ENCODE measurements around the gene C1QL1. TPM values are rescaled to one million over a fixed set of nuclear protein-coding genes. Genes with fewer than 3 reads are reported as not detected.

C1QL1 gene
- total RNA-seq, 1 donor from 2014 or later, result 1.4 TPM

DNA sequence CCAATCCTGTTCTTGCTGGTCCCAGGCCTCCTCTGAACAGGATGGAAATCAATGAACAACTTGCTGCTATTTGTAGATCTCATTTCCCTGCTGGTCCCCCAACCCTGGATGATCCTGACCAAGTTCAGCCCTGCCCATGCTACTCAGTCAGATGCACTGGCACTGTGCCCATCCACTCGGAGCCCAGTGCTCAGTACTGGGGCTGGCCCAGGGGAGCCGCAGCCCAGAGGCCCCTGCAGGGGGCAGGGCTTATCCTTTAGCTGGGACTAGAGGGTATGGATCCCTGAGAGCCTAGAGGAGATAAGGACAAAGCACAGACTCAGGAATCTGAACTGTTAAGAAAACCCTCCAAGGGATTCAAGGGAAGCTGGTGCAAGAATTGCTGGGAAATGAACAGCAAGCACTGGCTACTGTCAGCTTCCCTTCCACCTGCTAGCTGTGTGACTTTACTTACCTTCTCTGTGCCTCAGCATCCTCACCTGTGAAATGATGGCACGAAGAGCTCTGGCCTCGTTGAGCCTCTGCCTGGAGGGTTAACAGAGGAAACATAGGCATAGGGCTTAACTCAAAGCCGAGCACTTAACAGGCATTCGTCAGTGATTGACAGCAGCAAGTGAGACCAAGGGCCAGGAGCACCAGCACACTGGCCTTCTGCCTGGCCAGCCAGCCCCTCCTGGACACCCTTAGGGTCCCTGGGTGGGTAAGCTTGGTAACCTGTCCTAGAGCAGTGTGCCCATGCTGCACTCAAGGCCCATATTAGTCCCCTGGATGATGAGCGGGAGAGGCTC is 29.8 kb upstream of the C1QL1 start:
- DNase-seq (ENCODE audit: extremely low spot score, unreplicated experiment), result no peak
- Mint-ChIP-seq H3K9me3 (ENCODE audit: unreplicated experiment) (peaks cover 9% of the 10 kb centered on the region), H3K4me1 (ENCODE audit: unreplicated experiment) (no peaks in the 10 kb centered on the region), H3K27ac (ENCODE audit: unreplicated experiment) (no peak overlapping the region), H3K36me3 (ENCODE audit: unreplicated experiment) (no peaks in the 10 kb centered on the region), H3K4me3 (ENCODE audit: unreplicated experiment) (no peak overlapping the region), H3K27me3 (ENCODE audit: unreplicated experiment) (peaks cover 9% of the 10 kb centered on the region)
- no peak for TF ChIP-seq CTCF (IDR thresholded peaks at IDR 0.05)

DNA sequence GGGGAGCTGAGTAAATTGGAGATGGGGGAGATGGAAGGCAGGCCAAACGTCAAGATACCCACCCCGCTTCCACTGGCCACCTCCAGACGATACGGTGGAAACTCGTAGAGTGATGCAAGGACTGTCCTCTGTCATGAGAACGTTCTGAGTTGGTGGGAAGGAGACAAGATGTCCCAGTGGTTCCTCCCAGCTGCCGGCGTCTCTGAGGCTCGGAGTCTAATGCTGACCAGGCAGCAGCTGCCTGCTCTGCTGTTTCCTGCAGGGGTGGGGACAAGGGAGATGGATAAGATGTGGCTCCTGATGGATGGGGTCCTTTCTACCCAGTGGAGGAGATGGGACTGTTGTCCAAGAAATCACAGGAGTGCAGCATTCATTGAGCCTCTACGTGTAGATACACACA is 28.2 kb upstream of the C1QL1 start:
- Mint-ChIP-seq H3K27me3 (ENCODE audit: unreplicated experiment) (peaks cover 13% of the 10 kb centered on the region), H3K4me3 (ENCODE audit: unreplicated experiment) (no peak overlapping the region), H3K27ac (ENCODE audit: unreplicated experiment) (no peak overlapping the region), H3K36me3 (ENCODE audit: unreplicated experiment) (no peaks in the 10 kb centered on the region), H3K4me1 (ENCODE audit: unreplicated experiment) (no peaks in the 10 kb centered on the region), H3K9me3 (ENCODE audit: unreplicated experiment) (peaks cover 9% of the 10 kb centered on the region)
- no peak for DNase-seq (ENCODE audit: extremely low spot score, unreplicated experiment)
- TF ChIP-seq CTCF (IDR thresholded peaks at IDR 0.05), result no peak

GRCh38 chr17:44995436-44996001 is 27.4 kb upstream of the C1QL1 start:
- H3K36me3 Mint-ChIP-seq (ENCODE audit: unreplicated experiment), result no peaks in the 10 kb centered on the region
- peaks cover 9% of the 10 kb centered on the region for H3K9me3 Mint-ChIP-seq (ENCODE audit: unreplicated experiment)
- H3K27ac Mint-ChIP-seq (ENCODE audit: unreplicated experiment), result no peak overlapping the region
- TF ChIP-seq CTCF (IDR thresholded peaks at IDR 0.05), result no peak
- no peak for DNase-seq (ENCODE audit: extremely low spot score, unreplicated experiment)
- no peak overlapping the region for H3K4me3 Mint-ChIP-seq (ENCODE audit: unreplicated experiment)
- no peaks in the 10 kb centered on the region for H3K4me1 Mint-ChIP-seq (ENCODE audit: unreplicated experiment)
- peaks cover 13% of the 10 kb centered on the region for H3K27me3 Mint-ChIP-seq (ENCODE audit: unreplicated experiment)

DNA sequence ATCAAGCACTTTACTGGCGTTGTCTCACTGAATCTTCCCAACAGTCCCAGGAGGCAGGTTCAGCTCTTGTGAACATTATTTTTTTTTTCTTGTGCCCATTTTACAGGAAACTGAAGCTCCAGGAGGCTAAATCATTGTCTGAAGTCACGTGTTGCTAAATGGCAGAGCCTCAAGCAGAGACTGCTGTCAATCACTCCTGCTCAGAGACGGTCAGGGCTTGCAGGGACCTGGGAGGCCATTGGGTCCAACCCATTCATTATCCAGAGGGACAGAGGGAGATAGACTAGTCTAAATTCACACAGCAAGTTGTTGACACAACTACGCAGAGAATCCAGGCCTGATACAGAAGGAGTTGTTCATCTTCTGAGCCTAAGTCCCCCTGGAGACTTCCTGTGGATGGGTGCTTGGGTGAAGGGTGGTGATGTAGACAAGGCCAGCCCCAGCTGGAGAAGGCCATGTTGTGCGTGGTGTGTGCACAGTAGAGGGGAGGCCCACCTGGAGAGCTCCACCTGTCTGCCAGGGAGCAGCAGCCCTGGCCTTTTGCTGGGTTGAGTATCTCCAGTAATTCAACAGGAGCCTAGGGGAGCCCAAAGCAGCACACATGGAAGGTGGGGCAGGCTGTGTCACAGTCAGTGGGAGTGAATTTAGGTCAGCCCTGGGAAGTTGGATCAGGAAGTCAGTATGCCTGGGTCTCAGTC is 24.3 kb upstream of the C1QL1 start:
- Mint-ChIP-seq H3K4me3 (ENCODE audit: unreplicated experiment) (no peak overlapping the region), H3K36me3 (ENCODE audit: unreplicated experiment) (no peaks in the 10 kb centered on the region), H3K4me1 (ENCODE audit: unreplicated experiment) (peaks cover 3% of the 10 kb centered on the region), H3K27me3 (ENCODE audit: unreplicated experiment) (peaks cover 11% of the 10 kb centered on the region), H3K9me3 (ENCODE audit: unreplicated experiment) (no peaks in the 10 kb centered on the region), H3K27ac (ENCODE audit: unreplicated experiment) (no peak overlapping the region)
- no peak for DNase-seq (ENCODE audit: extremely low spot score, unreplicated experiment)
- TF ChIP-seq CTCF (IDR thresholded peaks at IDR 0.05), result no peak

GRCh38 chr17:44990994-44991393 is 22.9 kb upstream of the C1QL1 start:
- Mint-ChIP-seq H3K27me3 (ENCODE audit: unreplicated experiment) (peaks cover 5% of the 10 kb centered on the region), H3K36me3 (ENCODE audit: unreplicated experiment) (no peaks in the 10 kb centered on the region), H3K9me3 (ENCODE audit: unreplicated experiment) (no peaks in the 10 kb centered on the region), H3K4me3 (ENCODE audit: unreplicated experiment) (no peak overlapping the region), H3K4me1 (ENCODE audit: unreplicated experiment) (peaks cover 6% of the 10 kb centered on the region), H3K27ac (ENCODE audit: unreplicated experiment) (no peak overlapping the region)
- no peak for TF ChIP-seq CTCF (IDR thresholded peaks at IDR 0.05)
- DNase-seq (ENCODE audit: extremely low spot score, unreplicated experiment), result no peak
